ENCODE results near the gene DNAH1.

- TF ChIP-seq CTCF (IDR thresholded peaks at IDR 0.05), result no peak
- TF ChIP-seq POLR2AphosphoS5 (IDR thresholded peaks at IDR 0.05), result no peak
- no peak for TF ChIP-seq POLR2A (IDR thresholded peaks at IDR 0.05)
Measured at GRCh38 chr3:52396011-52396906, 80.1 kb downstream of the DNAH1 start.
